H1 (cell line): ENCODE data around the gene CACNA1C. TPM values are rescaled to one million over a fixed set of nuclear protein-coding genes. Genes with fewer than 3 reads are reported as not detected.

Experiments
- CTCF ChIA-PET: fragments of 300-600 bp; sonication (Branson Sonifier 250); formaldehyde crosslinking; loops from one replicate; lab custom pipeline; 2021; ENCODE audit not compliant: partially characterized antibody; lab: Charles Lee
- POLR2A ChIA-PET: fragments of 300-600 bp; sonication (Branson Sonifier 250); formaldehyde crosslinking; loops from one replicate; lab custom pipeline; 2021; ENCODE audit warnings: inconsistent platforms; ENCODE audit not compliant: partially characterized antibody; lab: Charles Lee
- DNase-seq, 2 experiments: peaks; one replicate each; pipeline versions ENCODE4 v3.0.0 to v3.0.0-alpha.2; 2010 to 2022; ENCODE audit warnings: low spot score in 2 of 2, low read depth in 1 of 2, mixed read lengths in 1 of 2
- FAIRE-seq: peaks from 2 replicates; lab custom pipeline; 2011; peaks lifted over from hg19 to GRCh38; lab: Jason Lieb, UNC
- H2AFZ ChIP-seq: 2 replicates; pipeline ENCODE4 v1.8.1; 2012; ENCODE audit warnings: low read length, inconsistent platforms
- H2AK5ac ChIP-seq: 2 replicates; pipeline ENCODE4 v1.6.1; 2013; ENCODE audit warnings: low read depth, low read length
- H2BK120ac ChIP-seq: replicated peaks from 2 replicates; pipeline ENCODE3; 2013; ENCODE audit warnings: low read depth, low read length, inconsistent platforms
- H2BK12ac ChIP-seq: 2 replicates; pipeline ENCODE4 v1.6.1; 2013; ENCODE audit warnings: low read depth, low read length
- H2BK15ac ChIP-seq: 2 replicates; pipeline ENCODE4 v1.6.1; 2013; ENCODE audit warnings: low read length
- H2BK20ac ChIP-seq: 2 replicates; pipeline ENCODE4 v1.6.1; 2013; ENCODE audit warnings: low read length
- H2BK5ac ChIP-seq: 2 replicates; pipeline ENCODE4 v1.6.1; 2013; ENCODE audit warnings: low read depth, low read length
- H3K14ac ChIP-seq: 2 replicates; pipeline ENCODE4 v1.6.1; 2013; ENCODE audit warnings: inconsistent platforms; ENCODE audit not compliant: insufficient read length
- H3K18ac ChIP-seq: 2 replicates; pipeline ENCODE4 v1.6.1; 2013; ENCODE audit warnings: low read length; ENCODE audit errors: extremely low read depth
- H3K23ac ChIP-seq: 2 replicates; pipeline ENCODE4 v1.6.1; 2013; ENCODE audit warnings: inconsistent platforms; ENCODE audit not compliant: insufficient read length
- H3K23me2 ChIP-seq: 2 replicates; pipeline ENCODE4 v1.6.1; 2013; ENCODE audit warnings: low read depth, low read length
- H3K27ac ChIP-seq: 2 replicates; pipeline ENCODE4 v1.6.1; 2011; ENCODE audit warnings: low read depth, low read length, inconsistent platforms
- H3K27me3 ChIP-seq, 4 experiments: replicated peaks in 1 of 4; 1 replicate in 1 of 4; 2 replicates in 3 of 4; pipeline versions ENCODE4 v1.6.1 to v1.8.1; 2011 to 2013; ENCODE audit warnings: low read length in 3 of 4, mild to moderate bottlenecking in 3 of 4, inconsistent platforms in 2 of 4, mixed read lengths in 2 of 4, moderate library complexity in 1 of 4; ENCODE audit not compliant: control insufficient read depth in 3 of 4, insufficient read depth in 3 of 4; ENCODE audit errors: extremely low read depth in 1 of 4
- H3K36me3 ChIP-seq, 4 experiments: 2 replicates each; pipeline versions ENCODE4 v1.6.1 to v1.8.1; 2011 to 2013; ENCODE audit warnings: mild to moderate bottlenecking in 4 of 4, low read length in 3 of 4, moderate library complexity in 2 of 4, control low read depth in 1 of 4, inconsistent platforms in 1 of 4; ENCODE audit not compliant: insufficient read depth in 4 of 4, control insufficient read depth in 2 of 4
- H3K4ac ChIP-seq: replicated peaks from 2 replicates; pipeline ENCODE3; 2013; ENCODE audit warnings: low read length, low read depth, mixed read lengths, inconsistent platforms; ENCODE audit not compliant: insufficient read length
- H3K4me1 ChIP-seq, 4 experiments: replicated peaks in 1 of 4; 1 replicate in 1 of 4; 2 replicates in 3 of 4; pipeline versions ENCODE4 v1.6.1 to v1.8.1; 2011 to 2013; ENCODE audit warnings: low read length in 3 of 4, inconsistent platforms in 2 of 4, mixed read lengths in 1 of 4; ENCODE audit not compliant: insufficient read depth in 4 of 4, control insufficient read depth in 3 of 4
- H3K4me2 ChIP-seq, 2 experiments: 2 replicates each; pipeline versions ENCODE4 v1.6.1 to v1.8.1; 2011 to 2013; ENCODE audit warnings: low read depth in 2 of 2, low read length in 2 of 2, control low read depth in 1 of 2, inconsistent platforms in 1 of 2, mild to moderate bottlenecking in 1 of 2; ENCODE audit not compliant: insufficient read depth in 1 of 2
- H3K4me3 ChIP-seq, 4 experiments: fragments of 200-600, 300-600 bp in 1 of 4; sonication (generic), shearing (Covaris generic), sonication (Bioruptor Twin) in 1 of 4; 2 replicates each; pipeline versions ENCODE4 v1.5.1 to v1.8.1; 2011 to 2016; ENCODE audit warnings: low read length in 4 of 4, low read depth in 3 of 4, control low read depth in 2 of 4, inconsistent platforms in 2 of 4, mild to moderate bottlenecking in 2 of 4, mixed read lengths in 1 of 4, moderate library complexity in 1 of 4; ENCODE audit not compliant: insufficient read depth in 2 of 4; ENCODE audit errors: extremely low read depth in 1 of 4
- H3K56ac ChIP-seq: replicated peaks from 2 replicates; pipeline ENCODE3; 2013; ENCODE audit warnings: low read depth, mild to moderate bottlenecking, mixed read lengths, low read length, inconsistent platforms; ENCODE audit not compliant: insufficient read length
- H3K79me1 ChIP-seq: 2 replicates; pipeline ENCODE4 v1.6.1; 2013; ENCODE audit warnings: low read depth, low read length, control low read depth
- H3K79me2 ChIP-seq, 2 experiments: 2 replicates each; pipeline versions ENCODE4 v1.6.1 to v1.8.1; 2012 to 2013; ENCODE audit warnings: low read length in 2 of 2, mild to moderate bottlenecking in 2 of 2, inconsistent platforms in 1 of 2; ENCODE audit not compliant: insufficient read depth in 2 of 2, control insufficient read depth in 1 of 2
- H3K9ac ChIP-seq, 4 experiments: replicated peaks in 1 of 4; 1 replicate in 1 of 4; 2 replicates in 3 of 4; pipeline versions ENCODE4 v1.6.1 to v1.8.1; 2011 to 2013; ENCODE audit warnings: low read depth in 3 of 4, low read length in 3 of 4, control low read depth in 2 of 4, mild to moderate bottlenecking in 2 of 4, moderate library complexity in 2 of 4, inconsistent platforms in 1 of 4; ENCODE audit errors: extremely low read depth in 1 of 4
- H3K9me3 ChIP-seq, 2 experiments: 2 replicates each; pipeline versions ENCODE4 v1.6.1 to v1.8.1; 2012 to 2013; ENCODE audit warnings: mild to moderate bottlenecking in 2 of 2, moderate library complexity in 2 of 2, control low read depth in 1 of 2, inconsistent platforms in 1 of 2, low read depth in 1 of 2, low read length in 1 of 2, mixed read lengths in 1 of 2; ENCODE audit not compliant: insufficient read depth in 2 of 2
- H4K20me1 ChIP-seq, 2 experiments: replicated peaks in 1 of 2; 2 replicates each; pipeline versions ENCODE3 to v1.8.1; 2011 to 2013; ENCODE audit warnings: inconsistent platforms in 2 of 2, low read length in 2 of 2, mild to moderate bottlenecking in 1 of 2; ENCODE audit not compliant: insufficient read depth in 2 of 2, control insufficient read depth in 1 of 2
- H4K5ac ChIP-seq: 2 replicates; pipeline ENCODE4 v1.6.1; 2013; ENCODE audit warnings: low read length, low read depth, mixed read lengths, inconsistent platforms; ENCODE audit not compliant: insufficient read length
- H4K8ac ChIP-seq: 2 replicates; pipeline ENCODE4 v1.8.0; 2013; ENCODE audit warnings: mild to moderate bottlenecking, moderate library complexity, low read length, inconsistent platforms; ENCODE audit not compliant: insufficient read depth; ENCODE audit errors: extremely low read depth
- H4K91ac ChIP-seq: replicated peaks from 2 replicates; pipeline ENCODE3; 2013; ENCODE audit warnings: low read length, mixed read lengths, inconsistent platforms; ENCODE audit not compliant: insufficient read length
- BACH1 ChIP-seq: IDR thresholded peaks from 2 replicates; pipeline ENCODE4 v1.6.1; 2012; ENCODE audit warnings: low read length, improper control_type of control experiment
- EZH2 ChIP-seq: fragments of 200-600 bp; sonication (generic); IDR thresholded peaks from 2 replicates; pipeline ENCODE4 v1.7.1; 2012; ENCODE audit warnings: low read depth, mild to moderate bottlenecking, moderate library complexity, low read length, inconsistent platforms; ENCODE audit not compliant: severe bottlenecking
- HDAC2 ChIP-seq, 2 experiments: fragments of 300-600 bp in 1 of 2; sonication (generic) in 1 of 2; IDR thresholded peaks; 2 replicates each; pipeline ENCODE4 v1.6.1; 2011 to 2012; ENCODE audit warnings: low read depth in 2 of 2, low read length in 2 of 2, mild to moderate bottlenecking in 2 of 2, moderate library complexity in 2 of 2, borderline replicate concordance in 1 of 2, inconsistent platforms in 1 of 2
- RAD21 ChIP-seq, 2 experiments: IDR thresholded peaks in 1 of 2; conservative IDR thresholded peaks in 1 of 2; 2 replicates each; pipeline ENCODE4 v1.6.1; 2011; ENCODE audit warnings: low read depth in 2 of 2, low read length in 2 of 2, improper control_type of control experiment in 1 of 2, inconsistent platforms in 1 of 2, mild to moderate bottlenecking in 1 of 2, moderate library complexity in 1 of 2
- RFX5 ChIP-seq: IDR thresholded peaks from 2 replicates; pipeline ENCODE4 v1.6.1; 2011; ENCODE audit warnings: low read depth, low read length, improper control_type of control experiment, borderline replicate concordance
- SP1 ChIP-seq: IDR thresholded peaks from 2 replicates; pipeline ENCODE4 v1.6.1; 2011; ENCODE audit warnings: low read depth, low read length
- SRF ChIP-seq: IDR thresholded peaks from 2 replicates; pipeline ENCODE4 v1.6.1; 2011; ENCODE audit warnings: mild to moderate bottlenecking, low read depth, low read length, moderate library complexity
- SUZ12 ChIP-seq: fragments of 200-600 bp; sonication (generic); IDR thresholded peaks from 2 replicates; pipeline ENCODE4 v1.6.1; 2012; ENCODE audit warnings: mild to moderate bottlenecking, inconsistent platforms, low read length, moderate library complexity, mixed read lengths
- TBP ChIP-seq: IDR thresholded peaks from 2 replicates; pipeline ENCODE4 v1.6.1; 2011; ENCODE audit warnings: low read depth, low read length, improper control_type of control experiment
- WGBS, 2 experiments: shearing (Covaris generic) in 1 of 2; methylation state at CpG; one replicate each; pipeline versions ENCODE4 v1.1.6 to v1.1.7; 2013 to 2015; ENCODE audit warnings: low lambda C conversion rate in 2 of 2, mixed read lengths in 2 of 2, inconsistent platforms in 1 of 2, low coverage in 1 of 2, missing lambda C conversion rate in 1 of 2; ENCODE audit not compliant: insufficient replicate concordance in 2 of 2, insufficient coverage in 1 of 2, insufficient read length in 1 of 2; ENCODE audit errors: extremely low coverage in 1 of 2, missing lambda C conversion rate in 1 of 2; 5-methylcytosine and 5-hydroxymethylcytosine counted together
- polyA plus RNA-seq, 7 experiments: library from polyadenylated mRNA; depleted of rRNA in 3 of 7; stranded (reverse) in 5 of 7; unstranded in 2 of 7; fragments of >200 nt in 5 of 7; fragments of 200-250 nt in 2 of 7; gene quantifications; 1 replicate in 5 of 7; 2 replicates in 1 of 7; 4 replicates in 1 of 7; pipeline versions ENCODE4 v1.2.1 to v1.2.3, GENCODE V29; 2011 to 2013; ENCODE audit warnings: missing spikeins in 2 of 7, mixed read lengths in 2 of 7
- total RNA-seq: library from RNA; stranded (reverse); fragmentation: NEBNext Ultra II Directional; extraction: Animal tissue kit (Norgen Biotek cat#: 25700); gene quantifications from 2 replicates; pipeline ENCODE4 v1.2.1, GENCODE V29; 2021

CACNA1C gene
- total and polyA plus RNA-seq, 2 of the 8 experiments (the other 6 are each of a cell fraction or from before 2014, with no cell fraction given): 1.3 TPM

DNA sequence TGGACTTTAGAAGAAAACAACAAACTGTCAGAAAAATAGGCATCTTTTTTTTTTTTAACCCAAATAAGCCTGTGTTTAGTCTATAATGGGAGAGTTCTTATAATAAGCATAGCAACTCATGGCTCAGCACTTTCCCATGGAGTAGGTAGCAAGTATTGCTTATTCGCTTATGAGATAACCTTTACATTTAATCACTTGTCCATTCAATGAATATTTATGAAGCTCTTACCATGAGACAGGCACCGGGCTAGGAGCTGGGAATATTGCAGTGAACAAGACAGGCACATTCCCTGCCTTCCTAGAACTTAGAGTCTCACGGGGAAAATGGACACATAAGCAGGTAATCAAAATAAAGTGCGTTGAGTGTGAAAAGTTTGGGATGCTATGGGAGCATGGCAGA lies 38.6 kb upstream of the CACNA1C start:
- Histone ChIP-seq H2BK15ac (no peak overlapping the region), H4K20me1 (no peaks in the 10 kb centered on the region), H3K79me2 (no peaks in the 10 kb centered on the region), H2BK5ac (no peak overlapping the region), H3K23ac (no peak overlapping the region), H3K4me1 (peaks cover 2 to 5% (median 3%) of the 10 kb centered on the region in 4 experiments; a peak in 5 of 7 replicates), H2BK12ac (no peak overlapping the region), H3K4ac (no peak overlapping the region), H3K9me3 (no peaks in the 10 kb centered on the region), H3K14ac (no peak overlapping the region), H3K18ac (no peak overlapping the region), H2AK5ac (no peak overlapping the region), H3K4me2 (no peak overlapping the region), H4K91ac (no peak overlapping the region), H3K23me2 (no peaks in the 10 kb centered on the region), H3K4me3 (no peak overlapping the region), H2BK20ac (peak overlapping the region; percentile 37; the same call in 1 of the 2 replicates), H3K36me3 (no peaks in the 10 kb centered on the region; a peak in 1 of 8 replicates), H2AFZ (no peak overlapping the region), H3K27me3 (no peaks in the 10 kb centered on the region), H3K9ac (no peak overlapping the region), H4K5ac (no peak overlapping the region), H4K8ac (no peak overlapping the region), H3K27ac (no peak overlapping the region), H2BK120ac (no peak overlapping the region), H3K56ac (no peak overlapping the region), H3K79me1 (no peaks in the 10 kb centered on the region)
- ChIA-PET CTCF (interaction anchor here (1.1 to 6.5 kb wide), 4 partner anchors 10 to 21 kb away, joined by 3 to 43 read pairs (median 17); partner anchors contain the start of gene DCP1B), POLR2A (no interaction called here)
- 90% methylated on average over 4 of the region's 4 CpGs; no CpG with 5 or more reads in 1 of the 2 experiments for WGBS, 2 experiments
- FAIRE-seq (no peak), DNase-seq (no peak)
- no peak for TF ChIP-seq BACH1
- TF ChIP-seq RFX5: no peak
- TF ChIP-seq RAD21 (IDR thresholded peaks at IDR 0.05 in 1 of 2, conservative IDR thresholded peaks at IDR 0.05 in 1 of 2; ENCODE audit: low read depth in 2 of 2, low read length in 2 of 2): no peak
- TF ChIP-seq TBP: no peak
- TF ChIP-seq SRF: no peak
- no peak for TF ChIP-seq SP1
- TF ChIP-seq HDAC2 (IDR thresholded peaks at IDR 0.05; ENCODE audit: borderline replicate concordance in 1 of 2, low read depth in 2 of 2, low read length in 2 of 2): no peak
- no peak for TF ChIP-seq SUZ12
- no peak for TF ChIP-seq EZH2
